Inflammatory macrophage (primary cell): ENCODE data around the gene NFE2.

Source experiments
- DNase-seq, 2 donors: peaks; one replicate each; pipeline ENCODE4 v3.0.0-alpha.2; 2020 to 2022

The NFE2 gene

GRCh38 chr12:54246011-54246641, 54.7 kb downstream of the NFE2 start:
- no peak for DNase-seq
